ENCODE measurements around the gene CCNY.

DNA sequence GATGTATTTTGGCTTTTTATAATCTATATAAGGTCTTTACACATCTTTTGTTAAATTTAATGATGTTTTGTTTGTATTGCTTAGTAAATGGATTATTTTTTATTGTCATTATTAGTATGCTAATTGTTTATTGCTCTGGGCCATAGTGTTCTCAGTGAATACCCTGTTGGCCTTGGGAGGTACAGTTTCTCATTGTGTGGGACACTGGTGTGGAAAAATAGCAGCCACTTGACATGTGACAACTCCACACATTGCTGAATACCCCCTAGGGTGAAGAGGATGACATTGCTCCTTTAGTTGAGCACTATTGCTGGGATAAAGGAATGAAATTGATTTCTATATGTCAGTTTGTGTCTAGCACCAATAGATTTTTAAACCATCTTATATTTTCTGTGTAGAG lies 130.9 kb downstream of the CCNY start:
- TF ChIP-seq CTCF (IDR thresholded peaks at IDR 0.05; ENCODE audit: low read depth, low read length, poor library complexity, severe bottlenecking) (no peak), EZH2phosphoT487 (IDR thresholded peaks at IDR 0.05; ENCODE audit: borderline replicate concordance, low read length) (no peak)

Data from DOHH2 (cell line).